Liver (tissue), 9 donors: ENCODE measurements around the gene SLC12A9. TPM values are rescaled to one million over a fixed set of nuclear protein-coding genes. Genes with fewer than 3 reads are reported as not detected.

Experiments
- DNase-seq: peaks from one replicate; pipeline ENCODE4 v3.0.0-alpha.2; 2017; ENCODE audit warnings: low spot score
- H3K27ac ChIP-seq, 2 donors: one replicate each; pipeline ENCODE4 v1.7.0; 2013; ENCODE audit warnings: inconsistent platforms in 2 of 2, low read length in 2 of 2, control low read depth in 1 of 2, low read depth in 1 of 2, mild to moderate bottlenecking in 1 of 2
- H3K27me3 ChIP-seq, 4 donors: one replicate each; pipeline versions ENCODE4 v1.6.1 to v1.7.0; 2013; ENCODE audit warnings: low read length in 3 of 4, inconsistent platforms in 1 of 4, mild to moderate bottlenecking in 1 of 4, moderate library complexity in 1 of 4; ENCODE audit not compliant: control insufficient read depth in 4 of 4, insufficient read depth in 4 of 4
- H3K36me3 ChIP-seq, 4 donors: one replicate each; pipeline versions ENCODE4 v1.6.1 to v1.7.0; 2013; ENCODE audit warnings: low read length in 3 of 4, mild to moderate bottlenecking in 3 of 4, low read depth in 1 of 4, moderate library complexity in 1 of 4; ENCODE audit not compliant: control insufficient read depth in 4 of 4, insufficient read depth in 3 of 4
- H3K4me1 ChIP-seq, 4 donors: one replicate each; pipeline versions ENCODE4 v1.6.1 to v1.7.0; 2013; ENCODE audit warnings: low read length in 3 of 4, mild to moderate bottlenecking in 3 of 4, moderate library complexity in 1 of 4; ENCODE audit not compliant: control insufficient read depth in 4 of 4, insufficient read depth in 4 of 4
- H3K4me3 ChIP-seq, 3 donors: one replicate each; pipeline versions ENCODE4 v1.6.1 to v1.7.0; 2013; ENCODE audit warnings: low read length in 3 of 3, control low read depth in 1 of 3, low read depth in 1 of 3, mild to moderate bottlenecking in 1 of 3
- H3K9ac ChIP-seq, 2 donors: one replicate each; pipeline ENCODE4 v1.7.0; 2013; ENCODE audit warnings: low read length in 2 of 2, mild to moderate bottlenecking in 2 of 2, moderate library complexity in 2 of 2, control low read depth in 1 of 2, low read depth in 1 of 2
- H3K9me3 ChIP-seq, 4 donors: one replicate each; pipeline versions ENCODE4 v1.6.1 to v1.7.0; 2013; ENCODE audit warnings: low read length in 3 of 4; ENCODE audit not compliant: control insufficient read depth in 4 of 4
- FOXA1 ChIP-seq: IDR thresholded peaks from 2 replicates; pipeline ENCODE4 v1.6.1; 2016; ENCODE audit warnings: antibody characterized with exemption
- FOXA2 ChIP-seq: IDR thresholded peaks from 2 replicates; pipeline ENCODE4 v1.6.1; 2016; ENCODE audit warnings: antibody characterized with exemption
- GABPA ChIP-seq, 2 donors: IDR thresholded peaks in 1 of 2; conservative IDR thresholded peaks in 1 of 2; 2 replicates each; pipeline ENCODE4 v1.6.1; 2016; ENCODE audit warnings: antibody characterized with exemption in 2 of 2, mild to moderate bottlenecking in 1 of 2, moderate library complexity in 1 of 2
- HNF4A ChIP-seq, 2 donors: conservative IDR thresholded peaks; 2 replicates each; pipeline ENCODE4 v1.6.1; 2016; ENCODE audit warnings: antibody characterized with exemption in 2 of 2, mild to moderate bottlenecking in 2 of 2
- HNF4G ChIP-seq: IDR thresholded peaks from 2 replicates; pipeline ENCODE4 v1.6.1; 2016; ENCODE audit warnings: antibody characterized with exemption
- NR2F2 ChIP-seq: IDR thresholded peaks from 2 replicates; pipeline ENCODE4 v1.6.1; 2016; ENCODE audit warnings: antibody characterized with exemption
- RAD21 ChIP-seq, 2 donors: IDR thresholded peaks; 2 replicates each; pipeline ENCODE4 v1.6.1; 2016; ENCODE audit warnings: antibody characterized with exemption in 2 of 2, mild to moderate bottlenecking in 2 of 2
- RXRA ChIP-seq, 2 donors: IDR thresholded peaks; 2 replicates each; pipeline ENCODE4 v1.6.1; 2017 to 2018; ENCODE audit warnings: antibody characterized with exemption in 2 of 2, mild to moderate bottlenecking in 1 of 2
- SP1 ChIP-seq: IDR thresholded peaks from 2 replicates; pipeline ENCODE4 v1.6.1; 2018; ENCODE audit warnings: antibody characterized with exemption, mild to moderate bottlenecking
- TAF1 ChIP-seq: conservative IDR thresholded peaks from 2 replicates; pipeline ENCODE4 v1.6.1; 2016; ENCODE audit warnings: antibody characterized with exemption, mild to moderate bottlenecking
- YY1 ChIP-seq: IDR thresholded peaks from 2 replicates; pipeline ENCODE4 v1.6.1; 2016; ENCODE audit warnings: antibody characterized with exemption, mild to moderate bottlenecking
- WGBS: extraction: QIAGEN DNeasy Blood & Tissue Kit; methylation state at CpG from one replicate; pipeline ENCODE4 v1.1.7; 2013; 5-methylcytosine and 5-hydroxymethylcytosine counted together
- polyA plus RNA-seq, 2 donors: library from polyadenylated mRNA; stranded (reverse) in 1 of 2; unstranded in 1 of 2; fragments of 200-250 nt in 1 of 2; fragments of >200 nt in 1 of 2; fragmentation: Nextera tagmentation in 1 of 2; extraction: Ambion mirVana in 1 of 2; gene quantifications; one replicate each; pipeline versions ENCODE4 v1.2.1 to v1.2.3, GENCODE V29; 2013 to 2015
- total RNA-seq, 2 donors: library from RNA; depleted of rRNA; stranded (reverse); fragments of >200 nt; gene quantifications; one replicate each; pipeline ENCODE4 v1.2.3, GENCODE V29; 2014
- TF ChIP-seq, protein P1 (sequence below): IDR thresholded peaks from 2 replicates; pipeline ENCODE4 v1.6.1; 2016; ENCODE audit warnings: antibody characterized with exemption
- TF ChIP-seq, protein P2 (sequence below): IDR thresholded peaks from 2 replicates; pipeline ENCODE4 v1.6.1; 2016; ENCODE audit warnings: antibody characterized with exemption
- TF ChIP-seq, protein P3 (sequence below): IDR thresholded peaks from 2 replicates; pipeline ENCODE4 v1.6.1; 2016; ENCODE audit warnings: antibody characterized with exemption
- donor health status: healthy.
- donor health status: healthy.
- donor health status: healthy.
- donor health status: healthy.
- donor health status: healthy.

The SLC12A9 gene
- total and polyA plus RNA-seq, 4 donors: 1.8 to 17.2 (median 9.4) TPM

DNA sequence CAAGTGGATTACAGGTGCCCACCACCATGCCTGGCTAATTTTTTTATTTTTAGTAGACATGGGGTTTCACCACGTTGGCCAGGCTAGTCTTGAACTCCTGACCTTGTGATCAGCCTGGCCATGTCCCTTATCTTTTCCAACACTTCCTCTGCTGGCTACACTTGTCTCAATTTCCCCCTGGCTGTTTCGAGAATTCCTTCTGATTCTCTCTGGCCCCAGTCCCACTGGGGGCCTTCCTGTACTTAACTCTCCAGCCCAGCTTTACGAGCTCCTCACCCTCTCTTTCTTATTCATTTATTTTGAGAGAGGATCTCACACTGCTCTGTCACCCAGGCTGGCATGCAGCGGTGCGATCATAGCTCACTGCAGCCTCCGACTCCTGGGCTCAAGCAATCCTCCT is 33.7 kb upstream of the SLC12A9 start:
- H3K9ac ChIP-seq: no peak overlapping the region
- no peak overlapping the region for H3K4me3 ChIP-seq
- H3K27me3 ChIP-seq: no peaks in the 10 kb centered on the region
- WGBS: 82% methylated on average over 6 of the region's 6 CpGs
- peaks cover 14 to 23% (median 17%) of the 10 kb centered on the region in 4 donors for H3K4me1 ChIP-seq
- TF ChIP-seq NR2F2 (peak; percentile 21), GABPA (IDR thresholded peaks at IDR 0.05 in 1 of 2, conservative IDR thresholded peaks at IDR 0.05 in 1 of 2) (no peak)
- no peak for DNase-seq
- H3K9me3 ChIP-seq: no peaks in the 10 kb centered on the region
- no peak overlapping the region for H3K27ac ChIP-seq
- peaks cover 5 to 58% (median 28%) of the 10 kb centered on the region in 4 donors for H3K36me3 ChIP-seq

DNA sequence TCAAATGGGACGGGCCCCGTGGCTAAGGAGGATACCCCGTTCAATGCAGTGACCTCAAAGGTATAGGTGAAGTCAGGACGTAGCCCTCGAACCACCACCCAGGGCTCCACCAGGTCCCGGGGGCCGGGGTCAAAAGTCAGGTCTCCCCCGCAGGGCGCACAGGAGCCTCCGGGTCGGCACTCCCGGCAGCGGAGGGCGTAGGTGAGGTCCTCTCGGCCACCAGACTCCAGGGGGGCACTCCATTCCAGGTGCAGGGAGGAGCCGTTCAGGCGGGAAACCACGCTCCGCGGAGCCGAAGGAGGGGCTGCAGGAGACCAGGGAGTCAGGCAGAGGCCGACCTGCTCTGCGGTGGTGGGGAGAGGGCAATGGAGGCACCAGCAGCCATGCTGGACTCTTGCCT is 32.9 kb upstream of the SLC12A9 start:
- Histone ChIP-seq H3K9me3 (no peaks in the 10 kb centered on the region), H3K4me3 (no peak overlapping the region), H3K27me3 (no peaks in the 10 kb centered on the region), H3K9ac (no peak overlapping the region), H3K4me1 (peaks cover 15 to 28% (median 20%) of the 10 kb centered on the region in 4 donors), H3K27ac (no peak overlapping the region), H3K36me3 (peaks cover 3 to 55% (median 29%) of the 10 kb centered on the region in 4 donors)
- no peak for DNase-seq
- TF ChIP-seq, protein P1, sequence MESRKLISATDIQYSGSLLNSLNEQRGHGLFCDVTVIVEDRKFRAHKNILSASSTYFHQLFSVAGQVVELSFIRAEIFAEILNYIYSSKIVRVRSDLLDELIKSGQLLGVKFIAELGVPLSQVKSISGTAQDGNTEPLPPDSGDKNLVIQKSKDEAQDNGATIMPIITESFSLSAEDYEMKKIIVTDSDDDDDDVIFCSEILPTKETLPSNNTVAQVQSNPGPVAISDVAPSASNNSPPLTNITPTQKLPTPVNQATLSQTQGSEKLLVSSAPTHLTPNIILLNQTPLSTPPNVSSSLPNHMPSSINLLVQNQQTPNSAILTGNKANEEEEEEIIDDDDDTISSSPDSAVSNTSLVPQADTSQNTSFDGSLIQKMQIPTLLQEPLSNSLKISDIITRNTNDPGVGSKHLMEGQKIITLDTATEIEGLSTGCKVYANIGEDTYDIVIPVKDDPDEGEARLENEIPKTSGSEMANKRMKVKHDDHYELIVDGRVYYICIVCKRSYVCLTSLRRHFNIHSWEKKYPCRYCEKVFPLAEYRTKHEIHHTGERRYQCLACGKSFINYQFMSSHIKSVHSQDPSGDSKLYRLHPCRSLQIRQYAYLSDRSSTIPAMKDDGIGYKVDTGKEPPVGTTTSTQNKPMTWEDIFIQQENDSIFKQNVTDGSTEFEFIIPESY: no peak
- TF ChIP-seq RAD21 (IDR thresholded peaks at IDR 0.05) (no peak), RXRA (IDR thresholded peaks at IDR 0.05) (no peak), NR2F2 (no peak), YY1 (no peak)
- TF ChIP-seq, protein P2, sequence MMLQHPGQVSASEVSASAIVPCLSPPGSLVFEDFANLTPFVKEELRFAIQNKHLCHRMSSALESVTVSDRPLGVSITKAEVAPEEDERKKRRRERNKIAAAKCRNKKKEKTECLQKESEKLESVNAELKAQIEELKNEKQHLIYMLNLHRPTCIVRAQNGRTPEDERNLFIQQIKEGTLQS: no peak
- TF ChIP-seq, protein P3, sequence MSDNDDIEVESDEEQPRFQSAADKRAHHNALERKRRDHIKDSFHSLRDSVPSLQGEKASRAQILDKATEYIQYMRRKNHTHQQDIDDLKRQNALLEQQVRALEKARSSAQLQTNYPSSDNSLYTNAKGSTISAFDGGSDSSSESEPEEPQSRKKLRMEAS: no peak
- WGBS: 93% methylated on average over 23 of the region's 23 CpGs

DNA sequence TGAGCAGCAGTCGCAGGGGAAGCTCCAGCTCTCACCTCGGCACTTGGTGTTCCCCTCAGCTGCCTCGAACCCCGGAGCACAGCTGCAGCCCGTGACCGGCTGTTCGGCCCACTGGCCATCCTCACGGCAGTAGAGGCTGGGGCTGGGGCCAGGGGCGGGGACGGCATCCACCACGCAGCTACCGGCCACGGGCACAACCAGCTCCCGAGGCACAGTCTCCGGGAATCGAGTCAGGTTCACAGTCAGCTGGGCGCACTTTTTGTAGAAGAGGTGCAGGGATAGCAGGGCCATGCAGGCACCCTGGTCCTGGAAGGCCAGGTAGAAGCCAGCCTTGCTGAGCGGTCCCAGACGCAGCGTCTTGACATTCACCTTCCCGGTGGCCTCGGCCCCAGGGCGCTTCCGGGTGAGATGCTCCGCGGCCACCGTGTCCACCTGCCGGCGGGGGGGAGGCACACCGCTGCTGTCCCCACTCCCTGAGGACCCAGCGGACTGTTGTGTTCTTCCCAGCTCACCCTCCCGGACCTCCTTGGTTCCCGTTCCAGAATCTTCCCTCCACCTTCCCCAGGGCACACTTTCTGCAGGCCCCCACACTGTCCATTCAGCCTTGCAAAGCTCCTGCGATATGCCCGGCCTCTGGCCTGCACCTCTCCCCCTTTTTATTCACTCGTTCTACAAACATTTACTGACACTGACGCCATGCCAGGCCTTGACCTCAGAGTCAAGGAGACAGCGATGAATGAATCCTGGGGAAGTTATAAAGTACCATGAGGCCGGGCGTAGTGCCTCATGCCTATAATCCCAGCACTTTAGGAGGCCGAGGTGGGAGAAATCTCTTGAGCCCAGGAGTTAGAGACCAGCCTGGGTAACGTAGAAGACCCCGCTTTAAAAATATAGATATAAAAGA is 30.0 kb upstream of the SLC12A9 start:
- Histone ChIP-seq H3K4me1 (peaks cover 15 to 44% (median 31%) of the 10 kb centered on the region in 4 donors), H3K9me3 (no peaks in the 10 kb centered on the region), H3K4me3 (no peak overlapping the region), H3K9ac (no peak overlapping the region), H3K27me3 (no peaks in the 10 kb centered on the region), H3K27ac (peak overlapping the region in 1 of 2 donors; percentile 27), H3K36me3 (peaks cover 2 to 43% (median 23%) of the 10 kb centered on the region in 4 donors)
- WGBS: 79% methylated on average over 43 of the region's 43 CpGs
- no peak for DNase-seq
- TF ChIP-seq RAD21 (IDR thresholded peaks at IDR 0.05) (peak in 1 of 2 donors; percentile 3), FOXA2 (peak; percentile 10), SP1 (peak; percentile 32), HNF4G (peak; percentile 18), TAF1 (no peak), FOXA1 (no peak), NR2F2 (peak; percentile 78), RXRA (IDR thresholded peaks at IDR 0.05) (peak; percentile 74 to 80), HNF4A (conservative IDR thresholded peaks at IDR 0.05) (peak; percentile 66 to 71), YY1 (peak; percentile 49)
- TF ChIP-seq, protein P3: peak; percentile 50
- TF ChIP-seq, protein P2: no peak
